OCI-LY1 (cell line): ENCODE measurements around the gene BBS12.

Experiments used
- H2AFZ ChIP-seq: fragments of 200-600 bp; sonication (generic), shearing (Covaris generic); 2 replicates; pipeline ENCODE4 v1.6.0; 2014; ENCODE audit warnings: antibody characterized with exemption, mild to moderate bottlenecking, low read length
- H3F3A ChIP-seq: fragments of 200-600 bp; sonication (generic), shearing (Covaris generic); 2 replicates; pipeline ENCODE4 v1.6.0; 2014; ENCODE audit warnings: mild to moderate bottlenecking, antibody characterized with exemption, low read length, moderate library complexity; ENCODE audit not compliant: insufficient read depth
- H3K27ac ChIP-seq: fragments of 200-600 bp; sonication (generic); 2 replicates; pipeline ENCODE4 v1.5.1; 2014; ENCODE audit warnings: low read length, mixed run types, mild to moderate bottlenecking, low read depth; ENCODE audit not compliant: poor library complexity, severe bottlenecking
- H3K27me3 ChIP-seq: fragments of 200-600 bp; sonication (generic); 2 replicates; pipeline ENCODE4 v1.6.0; 2014; ENCODE audit warnings: antibody characterized with exemption, mild to moderate bottlenecking, low read length, moderate library complexity; ENCODE audit not compliant: insufficient read depth
- H3K36me3 ChIP-seq: fragments of 200-600 bp; sonication (generic); 2 replicates; pipeline ENCODE4 v1.6.1; 2014; ENCODE audit warnings: mild to moderate bottlenecking, antibody characterized with exemption, low read length, moderate library complexity, mixed read lengths; ENCODE audit not compliant: insufficient read depth
- H3K4me1 ChIP-seq: fragments of 200-600 bp; sonication (generic); 2 replicates; pipeline ENCODE4 v1.5.1; 2014; ENCODE audit warnings: mild to moderate bottlenecking, low read length, moderate library complexity; ENCODE audit not compliant: insufficient read depth, severe bottlenecking
- H3K4me2 ChIP-seq: fragments of 200-600 bp; sonication (generic), shearing (Covaris generic); 2 replicates; pipeline ENCODE4 v1.6.1; 2014; ENCODE audit warnings: low read length
- H3K4me3 ChIP-seq: fragments of 200-600 bp; sonication (generic); 2 replicates; pipeline ENCODE4 v1.5.1; 2014; ENCODE audit warnings: low read length, low read depth, mild to moderate bottlenecking, mixed read lengths; ENCODE audit not compliant: poor library complexity, severe bottlenecking
- H3K79me2 ChIP-seq: fragments of 200-600 bp; shearing (Covaris generic); 2 replicates; pipeline ENCODE4 v1.6.1; 2016; ENCODE audit warnings: mixed run types, low read length, mixed read lengths; ENCODE audit not compliant: insufficient read depth
- H3K9ac ChIP-seq: fragments of 200-600 bp; sonication (generic), shearing (Covaris generic); 2 replicates; pipeline ENCODE4 v1.6.1; 2014; ENCODE audit warnings: mild to moderate bottlenecking, low read length, mixed read lengths
- H3K9me2 ChIP-seq: fragments of 200-600 bp; sonication (generic), shearing (Covaris generic); 2 replicates; pipeline ENCODE4 v1.6.1; 2014; ENCODE audit warnings: low read depth, mild to moderate bottlenecking, low read length, mixed read lengths
- H3K9me3 ChIP-seq: fragments of 200-600 bp; shearing (Covaris generic); 2 replicates; pipeline ENCODE4 v1.6.1; 2014; ENCODE audit warnings: low read length, mixed read lengths
- H4K20me1 ChIP-seq: fragments of 200-600 bp; sonication (generic), shearing (Covaris generic); 2 replicates; pipeline ENCODE4 v1.6.0; 2016; ENCODE audit warnings: mild to moderate bottlenecking, low read length; ENCODE audit not compliant: insufficient read depth
- EZH2 ChIP-seq: fragments of 200-600 bp; sonication (generic), shearing (Covaris generic); IDR thresholded peaks from 2 replicates; pipeline ENCODE4 v1.8.0; 2017; ENCODE audit warnings: borderline replicate concordance, mixed run types, mild to moderate bottlenecking, antibody characterized with exemption, low read length, moderate library complexity, mixed read lengths
- TF ChIP-seq, protein P1 (sequence below): fragments of 200-600 bp; sonication (generic), shearing (Covaris generic); IDR thresholded peaks from 2 replicates; pipeline ENCODE4 v1.5.1; 2017; ENCODE audit warnings: mild to moderate bottlenecking, antibody characterized with exemption, low read length, moderate library complexity, mixed read lengths

Gene BBS12

DNA sequence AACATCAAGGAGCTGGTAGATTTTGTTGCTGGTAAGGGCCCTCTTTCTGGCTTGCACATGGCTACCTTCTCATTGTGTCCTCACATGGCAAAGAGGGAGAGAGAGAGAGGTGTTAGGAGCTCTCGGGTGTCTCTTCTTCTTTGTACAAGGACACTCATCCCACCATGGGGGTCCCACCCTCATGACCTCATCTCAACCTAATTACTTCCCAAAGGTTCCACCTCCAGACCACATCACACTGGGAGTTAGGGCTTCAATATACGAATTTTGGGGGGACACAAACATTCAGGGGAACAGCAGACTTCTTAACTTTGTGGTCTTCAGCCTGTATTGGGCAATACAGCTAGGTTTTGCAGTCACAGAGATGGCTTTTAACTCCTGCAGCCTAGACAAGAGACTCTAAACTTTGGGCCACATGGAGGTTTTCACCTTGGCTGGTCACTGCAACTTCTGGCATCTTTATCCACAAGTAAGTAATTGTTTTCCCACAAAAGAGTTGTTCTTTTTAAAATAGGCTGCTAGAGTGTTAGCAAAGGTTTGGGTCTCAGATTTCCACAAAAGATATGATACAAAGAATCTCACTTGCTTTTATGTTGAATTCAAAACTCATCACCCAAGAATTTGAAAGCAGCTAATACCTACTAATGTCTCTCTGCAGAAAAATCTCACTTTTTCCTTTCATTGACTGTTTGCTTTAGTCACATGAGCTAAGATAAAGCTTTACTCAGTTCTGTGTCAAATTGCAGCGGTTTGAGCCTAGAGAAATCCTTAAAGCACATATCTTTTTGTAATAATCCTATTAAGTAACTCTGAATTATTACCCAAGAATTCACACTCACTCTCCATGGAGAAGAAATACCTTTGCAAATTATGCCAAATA is 39.6 kb upstream of the BBS12 start:
- Histone ChIP-seq H3K27ac (no peak overlapping the region), H2AFZ (no peak overlapping the region), H3K79me2 (no peaks in the 10 kb centered on the region), H3F3A (no peaks in the 10 kb centered on the region), H3K9me2 (no peaks in the 10 kb centered on the region), H3K4me1 (no peaks in the 10 kb centered on the region), H3K4me2 (no peak overlapping the region), H3K27me3 (no peaks in the 10 kb centered on the region), H4K20me1 (no peaks in the 10 kb centered on the region), H3K4me3 (no peak overlapping the region), H3K9me3 (no peaks in the 10 kb centered on the region), H3K36me3 (no peaks in the 10 kb centered on the region), H3K9ac (no peak overlapping the region)
- TF ChIP-seq, protein P1, sequence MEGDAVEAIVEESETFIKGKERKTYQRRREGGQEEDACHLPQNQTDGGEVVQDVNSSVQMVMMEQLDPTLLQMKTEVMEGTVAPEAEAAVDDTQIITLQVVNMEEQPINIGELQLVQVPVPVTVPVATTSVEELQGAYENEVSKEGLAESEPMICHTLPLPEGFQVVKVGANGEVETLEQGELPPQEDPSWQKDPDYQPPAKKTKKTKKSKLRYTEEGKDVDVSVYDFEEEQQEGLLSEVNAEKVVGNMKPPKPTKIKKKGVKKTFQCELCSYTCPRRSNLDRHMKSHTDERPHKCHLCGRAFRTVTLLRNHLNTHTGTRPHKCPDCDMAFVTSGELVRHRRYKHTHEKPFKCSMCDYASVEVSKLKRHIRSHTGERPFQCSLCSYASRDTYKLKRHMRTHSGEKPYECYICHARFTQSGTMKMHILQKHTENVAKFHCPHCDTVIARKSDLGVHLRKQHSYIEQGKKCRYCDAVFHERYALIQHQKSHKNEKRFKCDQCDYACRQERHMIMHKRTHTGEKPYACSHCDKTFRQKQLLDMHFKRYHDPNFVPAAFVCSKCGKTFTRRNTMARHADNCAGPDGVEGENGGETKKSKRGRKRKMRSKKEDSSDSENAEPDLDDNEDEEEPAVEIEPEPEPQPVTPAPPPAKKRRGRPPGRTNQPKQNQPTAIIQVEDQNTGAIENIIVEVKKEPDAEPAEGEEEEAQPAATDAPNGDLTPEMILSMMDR = no peak
- TF ChIP-seq EZH2 = no peak

DNA sequence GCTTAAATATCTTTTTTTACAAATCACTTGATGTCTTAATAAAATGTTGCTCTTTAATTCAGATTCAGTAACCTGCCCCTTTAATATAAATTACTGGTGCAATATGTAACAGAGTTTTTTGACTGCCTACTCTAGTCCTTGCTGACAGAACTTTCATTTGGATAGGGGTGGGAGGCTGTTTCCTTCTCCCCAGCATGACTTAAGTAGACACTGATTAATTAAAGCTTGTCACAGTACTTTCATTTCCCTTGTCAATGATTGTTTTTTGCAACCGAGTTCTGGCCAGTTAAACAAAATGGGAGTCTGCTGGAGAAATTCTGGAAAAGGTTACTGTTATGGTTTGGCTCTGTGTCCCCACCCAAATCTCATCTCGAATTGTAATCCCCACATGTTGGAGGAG is 37.3 kb upstream of the BBS12 start:
- Histone ChIP-seq H4K20me1 (no peaks in the 10 kb centered on the region), H3K27me3 (no peaks in the 10 kb centered on the region), H3K9me3 (no peaks in the 10 kb centered on the region), H3K4me1 (no peaks in the 10 kb centered on the region), H3K79me2 (no peaks in the 10 kb centered on the region), H2AFZ (no peak overlapping the region), H3K4me3 (no peak overlapping the region), H3K4me2 (no peak overlapping the region), H3K36me3 (no peaks in the 10 kb centered on the region), H3K9me2 (no peaks in the 10 kb centered on the region), H3F3A (no peaks in the 10 kb centered on the region), H3K9ac (no peak overlapping the region), H3K27ac (no peak overlapping the region)
- TF ChIP-seq, protein P1 = no peak
- TF ChIP-seq EZH2 = no peak

DNA sequence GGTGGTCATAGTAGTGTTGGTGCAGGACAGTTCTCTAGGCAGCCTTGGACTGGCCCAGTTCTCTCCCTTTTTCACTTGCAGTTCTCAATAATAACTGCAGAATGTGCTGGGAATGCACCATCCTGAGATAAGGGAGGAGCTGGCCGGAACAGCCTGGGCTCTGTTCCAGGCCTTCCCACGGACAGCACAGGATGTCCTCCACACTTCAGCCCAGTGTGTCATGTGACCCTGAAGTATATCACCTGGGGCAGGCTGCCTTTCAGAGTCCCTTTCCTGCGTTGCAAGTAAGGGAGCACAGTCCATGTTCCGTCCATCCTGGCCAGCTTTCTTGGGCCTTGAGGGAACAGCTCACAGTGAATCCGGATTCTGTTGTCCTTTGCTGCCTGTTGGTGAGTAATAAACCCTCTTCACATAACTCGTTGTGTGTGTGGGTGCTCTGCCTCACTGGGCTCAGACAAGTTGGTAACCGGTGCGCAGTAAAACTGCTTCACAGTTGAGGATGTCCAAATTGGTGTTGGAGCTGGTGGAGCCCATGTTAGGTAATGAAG is 32.3 kb upstream of the BBS12 start:
- Histone ChIP-seq H3K4me2 (no peak overlapping the region), H3K4me1 (no peaks in the 10 kb centered on the region), H4K20me1 (no peaks in the 10 kb centered on the region), H3K9me2 (no peaks in the 10 kb centered on the region), H3K79me2 (no peaks in the 10 kb centered on the region), H3K27me3 (no peaks in the 10 kb centered on the region), H3F3A (no peaks in the 10 kb centered on the region), H3K4me3 (no peak overlapping the region), H2AFZ (no peak overlapping the region), H3K36me3 (no peaks in the 10 kb centered on the region), H3K27ac (no peak overlapping the region), H3K9me3 (no peaks in the 10 kb centered on the region), H3K9ac (no peak overlapping the region)
- TF ChIP-seq, protein P1 = no peak
- no peak for TF ChIP-seq EZH2
